ENCODE data around the gene PHF1.

DNA sequence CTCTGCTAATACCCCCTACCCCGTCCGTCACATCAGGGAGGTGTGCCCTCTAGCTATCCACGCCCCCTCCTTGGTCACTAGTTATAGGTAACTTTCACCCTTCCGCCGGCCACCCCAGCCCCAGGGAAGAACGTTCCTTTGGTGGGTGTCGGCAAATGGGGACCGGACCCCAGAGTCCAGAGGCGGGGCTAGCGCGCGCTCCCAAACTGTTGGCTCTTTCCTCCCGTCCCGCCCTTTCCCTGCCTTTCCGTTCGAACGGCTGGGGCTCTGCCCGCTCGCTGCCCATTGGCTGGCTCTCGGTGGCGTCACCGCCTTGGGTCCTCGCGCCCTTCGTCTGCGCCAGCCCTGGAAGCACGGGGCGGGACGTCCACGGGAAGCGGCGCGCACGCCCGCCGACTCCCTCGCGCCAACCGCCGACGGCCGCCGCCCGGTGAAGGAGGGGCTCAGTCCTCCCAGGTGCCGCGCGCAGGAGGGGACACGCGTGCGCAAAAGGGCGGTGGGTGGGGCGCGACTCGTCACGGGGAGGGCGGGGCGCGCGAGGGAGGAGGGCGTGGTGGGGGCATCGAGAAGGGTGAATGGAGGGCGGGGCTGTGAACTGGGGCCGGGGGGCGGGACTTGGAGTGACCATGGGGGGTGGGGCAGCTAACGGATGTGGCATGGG lies 634 bp upstream of the PHF1 start:
- TF ChIP-seq, protein P1, sequence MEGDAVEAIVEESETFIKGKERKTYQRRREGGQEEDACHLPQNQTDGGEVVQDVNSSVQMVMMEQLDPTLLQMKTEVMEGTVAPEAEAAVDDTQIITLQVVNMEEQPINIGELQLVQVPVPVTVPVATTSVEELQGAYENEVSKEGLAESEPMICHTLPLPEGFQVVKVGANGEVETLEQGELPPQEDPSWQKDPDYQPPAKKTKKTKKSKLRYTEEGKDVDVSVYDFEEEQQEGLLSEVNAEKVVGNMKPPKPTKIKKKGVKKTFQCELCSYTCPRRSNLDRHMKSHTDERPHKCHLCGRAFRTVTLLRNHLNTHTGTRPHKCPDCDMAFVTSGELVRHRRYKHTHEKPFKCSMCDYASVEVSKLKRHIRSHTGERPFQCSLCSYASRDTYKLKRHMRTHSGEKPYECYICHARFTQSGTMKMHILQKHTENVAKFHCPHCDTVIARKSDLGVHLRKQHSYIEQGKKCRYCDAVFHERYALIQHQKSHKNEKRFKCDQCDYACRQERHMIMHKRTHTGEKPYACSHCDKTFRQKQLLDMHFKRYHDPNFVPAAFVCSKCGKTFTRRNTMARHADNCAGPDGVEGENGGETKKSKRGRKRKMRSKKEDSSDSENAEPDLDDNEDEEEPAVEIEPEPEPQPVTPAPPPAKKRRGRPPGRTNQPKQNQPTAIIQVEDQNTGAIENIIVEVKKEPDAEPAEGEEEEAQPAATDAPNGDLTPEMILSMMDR (IDR thresholded peaks at IDR 0.05; ENCODE audit: low read depth, low read length, poor library complexity, severe bottlenecking), result no peak
- TF ChIP-seq EZH2phosphoT487 (IDR thresholded peaks at IDR 0.05; ENCODE audit: borderline replicate concordance, low read length), result no peak
